ENCODE measurements around the gene CXCR2.

CXCR2 gene

DNA sequence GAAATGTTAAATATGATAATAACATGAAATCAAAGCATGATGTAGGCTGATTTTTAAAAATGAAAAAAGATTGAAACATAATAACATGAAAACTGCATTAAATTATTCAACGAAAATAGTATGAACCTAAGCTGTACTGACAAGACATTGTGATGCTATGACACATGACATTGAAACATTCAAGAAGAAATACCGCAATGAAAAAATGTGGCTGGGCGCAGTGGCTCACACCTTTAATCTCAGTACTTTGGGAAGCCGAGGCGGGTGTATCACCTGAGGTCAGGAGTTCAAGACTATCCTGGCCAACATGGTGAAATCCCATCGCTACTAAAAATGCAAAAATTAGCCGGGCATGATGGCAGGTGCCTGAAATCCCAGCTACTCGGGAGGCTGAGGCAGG, 26.3 kb downstream of the CXCR2 start:
- H3K27ac ChIP-seq, result no peak overlapping the region
- no peak for DNase-seq
- peaks cover 26% of the 10 kb centered on the region for H3K27me3 ChIP-seq (ENCODE audit: insufficient read depth, low read depth, severe bottlenecking)

DNA sequence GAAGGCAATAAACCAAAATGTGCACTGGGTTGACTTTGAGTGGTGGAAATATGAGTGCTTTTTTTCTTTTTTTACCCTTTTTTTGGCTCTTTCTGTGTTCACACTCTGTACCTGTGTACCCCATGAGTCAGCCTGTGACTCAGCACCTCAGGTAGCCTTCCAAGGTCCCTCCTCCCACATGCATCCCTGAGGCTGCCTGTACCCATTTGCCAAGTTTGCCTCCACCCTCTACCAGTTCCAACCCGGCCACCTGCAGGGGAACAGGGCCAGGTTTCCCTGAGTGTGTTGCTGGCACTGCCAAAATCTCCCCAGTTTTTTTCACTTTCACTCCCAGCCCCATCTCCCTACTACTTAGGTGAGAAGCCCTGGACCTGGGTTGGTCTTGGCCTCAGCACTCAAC, 26.9 kb downstream of the CXCR2 start:
- peaks cover 26% of the 10 kb centered on the region for H3K27me3 ChIP-seq (ENCODE audit: insufficient read depth, low read depth, severe bottlenecking)
- DNase-seq, result no peak
- no peak overlapping the region for H3K4me3 ChIP-seq (ENCODE audit: low read depth, low read length)
- TF ChIP-seq CTCF (IDR thresholded peaks at IDR 0.05; ENCODE audit: low read depth, low read length), result no peak
- no peaks in the 10 kb centered on the region for H3K36me3 ChIP-seq
- no peaks in the 10 kb centered on the region for H3K9me3 ChIP-seq (ENCODE audit: severe bottlenecking)
- H3K27ac ChIP-seq, result no peak overlapping the region

More for the DNA sequence above, 26.3 kb downstream of the CXCR2 start:
- no peaks in the 10 kb centered on the region for H3K36me3 ChIP-seq
- no peaks in the 10 kb centered on the region for H3K9me3 ChIP-seq (ENCODE audit: severe bottlenecking)
- H3K4me3 ChIP-seq (ENCODE audit: low read depth, low read length), result no peak overlapping the region
- TF ChIP-seq CTCF (IDR thresholded peaks at IDR 0.05; ENCODE audit: low read depth, low read length), result no peak

GRCh38 chr2:218155953-218156479, 30.2 kb downstream of the CXCR2 start:
- peaks cover 32% of the 10 kb centered on the region for H3K27me3 ChIP-seq (ENCODE audit: insufficient read depth, low read depth, severe bottlenecking)
- TF ChIP-seq CTCF (IDR thresholded peaks at IDR 0.05; ENCODE audit: low read depth, low read length), result no peak
- H3K27ac ChIP-seq, result no peak overlapping the region
- H3K4me3 ChIP-seq (ENCODE audit: low read depth, low read length), result no peak overlapping the region
- no peaks in the 10 kb centered on the region for H3K36me3 ChIP-seq
- H3K9me3 ChIP-seq (ENCODE audit: severe bottlenecking), result no peaks in the 10 kb centered on the region
- DNase-seq, result no peak

- Histone ChIP-seq H3K36me3 (no peaks in the 10 kb centered on the region), H3K9me3 (ENCODE audit: severe bottlenecking) (no peaks in the 10 kb centered on the region), H3K4me3 (ENCODE audit: low read depth, low read length) (no peak overlapping the region), H3K27ac (no peak overlapping the region), H3K27me3 (ENCODE audit: insufficient read depth, low read depth, severe bottlenecking) (peaks cover 52% of the 10 kb centered on the region)
- DNase-seq, result no peak
- no peak for TF ChIP-seq CTCF (IDR thresholded peaks at IDR 0.05; ENCODE audit: low read depth, low read length)
Observed at GRCh38 chr2:218161644-218162043, 35.8 kb downstream of the CXCR2 start.

DNA sequence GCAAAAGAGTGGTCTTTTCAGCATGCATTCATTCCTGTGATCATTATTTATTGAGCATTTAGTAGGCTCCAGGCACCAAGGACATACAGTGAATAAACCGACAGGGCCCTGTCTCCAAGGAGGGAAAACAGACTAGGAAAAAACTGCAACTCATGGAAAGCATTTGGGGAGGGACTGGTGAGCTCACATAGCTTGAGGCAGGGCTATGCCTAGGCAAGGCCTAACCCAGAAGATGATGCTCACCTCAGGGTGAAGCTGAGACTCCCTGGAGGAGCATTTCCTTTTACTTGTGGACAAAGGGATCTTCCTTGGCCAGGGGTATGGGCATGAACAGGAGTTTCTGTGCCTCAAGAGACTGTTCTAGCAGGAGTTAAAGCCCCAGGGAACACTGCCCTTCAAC, 37.0 kb downstream of the CXCR2 start:
- Histone ChIP-seq H3K36me3 (no peaks in the 10 kb centered on the region), H3K4me3 (ENCODE audit: low read depth, low read length) (no peak overlapping the region), H3K9me3 (ENCODE audit: severe bottlenecking) (no peaks in the 10 kb centered on the region), H3K27me3 (ENCODE audit: insufficient read depth, low read depth, severe bottlenecking) (peaks cover 64% of the 10 kb centered on the region), H3K27ac (no peak overlapping the region)
- TF ChIP-seq CTCF (IDR thresholded peaks at IDR 0.05; ENCODE audit: low read depth, low read length), result no peak
- no peak for DNase-seq

- Histone ChIP-seq H3K27ac (no peak within 1 kb of the TSS), H3K27me3 (ENCODE audit: insufficient read depth, low read depth, severe bottlenecking) (peaks cover 63% of the 10 kb centered on the region), H3K4me3 (ENCODE audit: low read depth, low read length) (no peak within 1 kb of the TSS), H3K36me3 (no peaks in the 10 kb centered on the region), H3K9me3 (ENCODE audit: severe bottlenecking) (no peaks in the 10 kb centered on the region)
- no peak for TF ChIP-seq CTCF (IDR thresholded peaks at IDR 0.05; ENCODE audit: low read depth, low read length)
- no peak for DNase-seq
Observed at GRCh38 chr2:218166791-218167190, 41.0 kb downstream of the CXCR2 start, which contains the start of gene CXCR1. Gene CXCR1, minus strand, starts transcription at chr2:218166962. Its CDS starts 1,751 bp downstream, at chr2:218165211.
